GM19023 (cell line): ENCODE measurements around the gene DCAF11.

Experiments used
- ATAC-seq: cut with Tn5 transposase; IDR thresholded peaks from one replicate; pipeline ENCODE4 v1.9.1; 2021; ENCODE audit warnings: mild to moderate bottlenecking, moderate library complexity; ENCODE audit not compliant: unreplicated experiment

DCAF11 gene

DNA sequence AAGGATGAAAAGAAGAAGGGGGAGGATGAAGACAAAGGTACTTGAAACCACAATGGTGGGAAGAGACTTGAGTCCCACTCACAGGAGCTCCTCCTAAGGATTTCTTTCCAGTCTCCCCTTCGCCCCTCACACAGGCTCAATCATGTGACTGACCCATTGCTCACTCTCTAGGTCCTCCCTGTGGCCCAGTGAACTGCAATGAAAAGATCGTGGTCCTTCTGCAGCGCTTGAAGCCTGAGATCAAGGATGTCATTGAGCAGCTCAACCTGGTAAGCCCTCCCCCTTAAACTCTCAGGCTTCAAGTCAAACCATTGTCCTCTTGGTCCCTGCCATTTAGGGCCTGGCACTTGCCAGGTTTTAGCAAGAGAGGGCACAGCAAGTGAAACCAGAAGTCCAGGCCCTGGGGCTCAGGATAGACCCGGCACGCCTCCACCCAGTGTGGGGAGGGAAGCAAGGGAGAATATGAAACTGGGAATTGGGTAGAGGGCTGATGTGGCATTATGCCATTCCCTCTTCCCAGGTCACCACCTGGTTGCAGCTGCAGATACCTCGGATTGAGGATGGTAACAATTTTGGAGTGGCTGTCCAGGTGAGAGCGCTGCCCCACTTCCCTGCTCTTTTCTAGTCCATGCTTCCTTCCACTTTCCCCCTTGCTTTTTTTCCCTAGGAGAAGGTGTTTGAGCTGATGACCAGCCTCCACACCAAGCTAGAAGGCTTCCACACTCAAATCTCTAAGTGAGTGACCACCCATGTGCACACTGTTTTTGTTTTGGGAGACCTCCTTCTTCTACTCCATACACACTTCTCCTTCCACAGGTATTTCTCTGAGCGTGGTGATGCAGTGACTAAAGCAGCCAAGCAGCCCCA is 23.2 kb downstream of the DCAF11 start:
- no peak for ATAC-seq

DNA sequence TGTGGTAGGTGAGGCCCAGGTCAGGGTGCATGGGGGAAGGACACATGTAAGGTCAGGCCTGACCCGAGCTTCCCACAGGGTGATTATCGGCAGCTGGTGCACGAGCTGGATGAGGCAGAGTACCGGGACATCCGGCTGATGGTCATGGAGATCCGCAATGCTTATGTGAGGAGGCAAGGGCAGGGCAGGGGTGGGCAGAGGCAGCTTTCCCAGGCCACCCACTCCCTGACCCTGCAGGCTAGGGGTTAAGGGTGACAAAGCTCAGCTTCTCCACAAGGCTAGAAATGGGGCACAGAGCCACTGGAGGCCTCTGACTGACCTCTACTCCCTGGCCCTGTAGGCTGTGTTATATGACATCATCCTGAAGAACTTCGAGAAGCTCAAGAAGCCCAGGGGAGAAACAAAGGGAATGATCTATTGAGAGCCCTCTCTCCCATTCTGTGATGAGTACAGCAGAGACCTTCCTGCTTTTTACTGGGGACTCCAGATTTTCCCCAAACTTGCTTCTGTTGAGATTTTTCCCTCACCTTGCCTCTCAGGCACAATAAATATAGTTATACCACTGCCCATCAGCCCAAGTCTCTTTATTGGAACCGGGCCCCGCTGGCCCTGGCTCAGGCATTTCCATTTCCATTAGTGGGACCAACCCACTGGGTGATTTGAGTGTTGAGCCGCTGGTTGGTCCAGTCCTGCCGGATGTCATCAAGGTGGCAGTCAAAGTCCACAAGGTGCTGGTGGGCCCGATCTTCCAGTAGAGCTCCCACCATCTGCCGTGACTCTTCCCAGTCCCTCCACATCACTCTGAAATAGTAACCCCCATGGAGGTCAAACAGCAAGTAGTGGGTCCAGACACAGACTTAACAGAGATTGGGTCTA is 24.1 kb downstream of the DCAF11 start:
- no peak for ATAC-seq

DNA sequence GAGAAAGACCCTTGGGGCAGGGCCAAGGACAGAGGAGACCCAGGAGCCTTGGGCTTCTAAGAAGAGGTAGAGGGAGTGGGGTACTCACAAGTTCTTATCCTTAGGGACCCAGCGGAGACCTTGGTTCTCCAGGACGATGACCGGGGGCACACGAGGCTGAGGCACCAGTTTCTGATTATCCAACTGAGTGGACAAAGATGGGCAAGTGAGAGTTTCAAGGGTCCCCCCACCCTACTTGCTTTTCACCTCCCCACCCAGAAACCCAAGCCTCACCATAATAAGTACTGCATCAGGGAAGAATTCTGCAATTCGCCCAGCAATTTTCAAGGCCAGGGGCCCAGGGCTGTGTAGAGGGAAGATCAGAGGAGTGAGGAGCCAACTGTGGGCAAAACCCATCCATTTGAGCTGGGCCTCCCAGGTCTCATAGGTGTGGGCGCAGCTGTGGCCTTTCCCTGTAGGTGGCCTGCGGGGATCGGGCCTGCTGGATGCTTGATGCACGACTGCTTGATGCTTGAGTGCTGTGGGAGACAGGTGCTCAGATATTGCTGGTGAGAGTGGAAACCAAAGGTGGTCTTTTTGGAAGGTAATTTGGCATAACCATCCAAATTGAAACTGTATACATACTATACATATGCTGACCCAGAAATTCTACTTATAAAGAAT is 24.8 kb downstream of the DCAF11 start:
- no peak for ATAC-seq

DNA sequence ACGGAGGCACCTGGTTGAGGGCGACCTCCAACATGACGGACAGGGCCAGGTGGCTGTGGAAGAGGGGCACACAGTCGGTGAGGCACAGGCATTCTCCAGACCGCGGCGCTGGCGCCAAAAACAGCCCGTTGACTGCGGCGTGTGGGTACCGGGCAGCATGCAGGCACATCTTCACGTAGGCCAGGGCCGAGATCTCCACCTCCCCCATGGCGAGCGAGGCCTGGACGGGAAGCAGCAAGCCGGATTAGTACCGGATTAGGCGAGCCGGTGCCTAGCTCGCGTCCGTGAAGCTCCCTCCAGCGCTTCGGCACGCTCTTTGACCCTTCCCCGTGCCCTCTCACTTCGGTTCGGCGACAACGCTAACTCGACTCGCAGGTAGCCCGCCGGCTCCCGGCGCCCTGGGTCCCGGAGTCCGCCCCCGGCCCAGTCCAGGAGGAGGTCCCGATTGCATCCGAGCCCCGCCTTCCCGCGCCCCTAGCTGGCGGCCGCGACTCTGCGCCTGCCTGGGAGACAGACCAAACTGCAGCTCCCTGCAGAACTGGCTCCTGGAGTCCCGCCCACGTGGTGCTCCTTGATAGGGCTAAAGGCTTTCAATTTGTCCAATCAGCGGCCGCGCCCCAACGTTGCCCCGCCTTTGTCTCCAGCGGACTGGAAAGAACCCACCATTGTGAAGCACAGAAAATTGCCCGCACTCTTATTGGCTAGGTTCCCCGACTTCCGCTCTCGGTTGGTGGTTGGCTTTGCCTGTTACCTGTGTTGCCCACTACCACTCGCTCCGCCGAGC is 26.7 kb downstream of the DCAF11 start, which contains the start of gene EMC9:
Gene EMC9, minus strand, starts transcription at position 495 of the 784 bp plus-strand sequence. Its CDS starts 287 bp downstream, at position 208.
- peak; percentile 89 for ATAC-seq

DNA sequence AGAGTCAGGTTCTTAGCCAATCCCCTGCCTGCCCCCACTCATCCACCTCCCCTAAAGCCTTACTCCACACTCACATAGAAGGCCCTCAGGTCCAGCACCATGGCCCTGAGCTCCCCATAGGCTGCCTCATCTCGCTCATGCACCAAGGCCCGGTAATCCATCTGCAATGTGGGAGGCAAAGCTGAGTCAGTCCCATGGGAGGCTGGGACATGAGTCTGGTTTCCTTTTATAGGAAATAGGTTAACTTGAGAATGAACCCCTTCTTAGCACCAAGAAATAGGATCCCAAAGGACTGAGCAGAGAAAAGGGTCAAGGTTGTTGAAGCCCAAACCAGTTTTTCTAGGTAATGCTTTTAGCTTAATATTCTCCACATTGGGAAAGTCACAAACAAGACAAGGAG is 28.9 kb downstream of the DCAF11 start:
- ATAC-seq: no peak

DNA sequence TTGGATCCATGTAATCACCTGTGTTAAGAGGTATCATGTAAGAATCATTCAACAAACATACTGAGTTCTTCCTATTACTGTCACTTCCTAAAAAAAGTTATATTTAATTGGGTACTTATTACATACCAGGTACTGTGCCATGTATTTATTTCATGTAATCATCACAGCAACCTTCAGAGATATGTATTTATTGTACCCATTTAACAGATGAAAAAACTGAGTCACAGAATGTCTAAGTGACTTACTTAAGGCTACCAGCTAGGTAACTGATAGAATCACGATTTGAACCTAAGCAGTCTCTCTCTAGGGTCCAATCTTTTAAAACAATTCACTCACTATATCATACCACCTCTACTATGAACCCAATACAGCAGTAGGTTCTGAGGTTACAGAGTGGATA is 29.9 kb downstream of the DCAF11 start:
- no peak for ATAC-seq

DNA sequence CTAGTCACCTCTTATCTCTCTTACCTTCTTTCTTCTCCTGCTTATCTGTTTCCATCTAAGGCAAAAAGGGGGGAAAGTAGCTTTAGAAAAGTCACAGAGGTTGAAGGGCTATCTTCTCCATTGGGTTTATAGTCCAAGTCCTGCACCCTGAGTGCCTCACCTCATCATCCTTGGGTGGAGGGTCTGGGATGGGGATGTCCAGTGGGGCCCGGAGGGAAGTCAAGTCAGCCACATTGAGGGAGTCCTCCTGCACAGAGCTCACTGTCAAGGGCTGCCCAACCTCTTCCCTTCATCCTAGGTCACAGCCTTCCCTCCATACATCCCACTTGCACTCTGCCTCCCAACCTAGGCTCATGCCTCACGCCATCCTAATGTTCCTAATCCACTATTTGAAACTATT is 30.6 kb downstream of the DCAF11 start:
- no peak for ATAC-seq

DNA sequence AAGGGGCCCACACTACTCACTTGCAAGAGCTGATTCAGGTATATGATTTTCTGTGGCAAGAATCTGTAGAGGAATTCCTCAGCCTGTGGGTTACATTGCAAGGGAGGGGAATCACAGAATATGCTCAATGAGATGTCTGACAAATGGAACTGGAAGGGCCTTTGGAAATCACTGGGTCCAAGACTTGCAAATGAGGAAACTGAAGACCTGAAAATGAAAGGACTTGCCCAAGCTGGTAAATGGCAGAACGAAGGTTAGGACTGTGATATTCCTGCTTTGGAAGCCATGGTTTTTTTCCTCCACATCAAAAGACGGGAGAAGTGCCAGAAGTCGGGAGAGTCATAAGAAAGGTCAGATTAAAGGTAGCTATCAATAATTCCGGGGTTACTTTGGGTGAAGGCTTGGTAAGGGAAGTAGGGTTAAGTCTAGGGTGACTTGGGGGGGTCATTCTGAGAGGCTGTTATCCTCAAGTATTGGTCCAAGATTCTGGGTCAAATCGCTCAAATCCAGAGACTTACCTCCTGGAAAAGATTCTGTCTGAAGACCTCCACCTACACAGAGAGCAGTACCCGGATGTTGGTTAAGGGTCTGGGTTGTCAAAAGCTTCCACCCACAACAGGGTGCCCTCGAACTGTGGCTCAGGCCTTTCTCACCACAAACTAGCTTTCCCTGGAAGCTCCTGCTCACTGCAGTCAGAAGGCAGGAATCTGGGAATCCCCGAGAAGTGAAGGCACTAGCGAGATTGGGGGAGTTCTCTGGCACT is 31.3 kb downstream of the DCAF11 start:
- ATAC-seq: no peak

DNA sequence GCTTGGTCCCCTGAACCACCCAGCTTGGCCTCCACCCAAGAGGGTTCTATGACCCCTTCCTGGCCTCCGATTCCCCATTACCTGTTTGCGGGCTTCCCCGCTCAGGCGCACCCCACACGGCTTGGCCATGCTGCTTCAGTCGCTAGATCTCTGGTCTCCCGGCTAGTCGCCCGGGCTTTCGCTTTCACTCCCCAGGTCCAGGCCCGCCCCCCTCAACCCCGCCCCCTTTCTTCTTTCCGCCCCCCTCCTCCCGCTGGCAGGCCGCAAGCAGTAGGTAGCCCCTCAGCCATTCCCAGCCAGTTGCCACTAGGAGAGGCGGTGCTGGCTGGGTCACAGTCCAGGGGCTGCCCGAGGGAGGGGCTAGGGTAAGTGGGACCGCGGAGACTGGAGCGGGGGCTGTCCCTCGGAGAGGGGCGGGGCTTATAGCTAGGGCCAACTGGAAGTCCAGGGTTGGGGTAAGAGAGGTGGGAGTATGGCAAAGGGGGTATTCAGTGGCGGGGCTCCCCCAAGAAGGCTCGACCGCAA is 31.9 kb downstream of the DCAF11 start, which contains the start of gene PSME2:
Gene PSME2, minus strand, starts transcription at position 158 of the 525 bp plus-strand sequence. Its CDS starts 29 bp downstream, at position 129.
- peak; percentile 69 for ATAC-seq

DNA sequence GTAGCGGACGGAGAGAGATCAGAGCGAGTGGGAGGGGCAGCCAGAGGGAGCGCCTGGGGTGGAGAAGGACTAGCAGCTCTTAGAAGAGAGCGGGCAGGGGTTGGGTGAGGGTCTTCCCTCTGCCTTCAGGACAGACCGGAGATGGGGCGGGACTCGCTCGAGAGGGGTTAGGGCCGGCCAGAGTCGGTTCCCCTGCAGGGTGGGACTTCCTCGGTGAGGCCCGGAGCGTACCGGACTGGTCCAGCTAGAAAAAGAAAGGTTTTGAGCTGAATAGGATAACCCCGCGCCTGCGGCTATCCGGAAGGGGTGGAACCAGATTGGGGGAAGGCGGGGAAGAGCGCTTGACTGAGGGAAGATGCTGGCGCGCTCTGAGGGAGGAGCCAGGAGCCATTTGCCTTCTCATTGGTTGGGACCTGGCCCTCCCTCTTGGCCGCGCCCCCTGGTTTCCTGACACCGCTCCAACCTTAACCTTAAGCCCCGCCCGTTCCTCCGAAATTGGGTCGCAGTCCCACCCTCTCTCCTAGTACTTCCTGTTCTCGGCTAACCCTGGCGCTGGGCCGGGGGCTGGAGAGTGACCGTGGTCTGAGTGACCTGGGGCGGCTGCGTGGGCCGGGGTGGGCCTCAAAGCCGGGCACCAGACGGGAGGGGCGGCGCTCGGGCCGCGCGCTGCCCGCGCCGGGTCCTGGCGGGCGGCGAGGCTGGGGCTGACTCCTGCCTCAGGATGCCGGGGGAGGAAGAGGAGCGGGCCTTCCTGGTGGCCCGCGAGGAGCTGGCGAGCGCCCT is 32.6 kb downstream of the DCAF11 start, which contains the start of gene RNF31:
Gene RNF31, plus strand, starts transcription at position 521 of the 783 bp plus-strand sequence. Its CDS starts 201 bp downstream, at position 722.
- peak; percentile 87 for ATAC-seq

DNA sequence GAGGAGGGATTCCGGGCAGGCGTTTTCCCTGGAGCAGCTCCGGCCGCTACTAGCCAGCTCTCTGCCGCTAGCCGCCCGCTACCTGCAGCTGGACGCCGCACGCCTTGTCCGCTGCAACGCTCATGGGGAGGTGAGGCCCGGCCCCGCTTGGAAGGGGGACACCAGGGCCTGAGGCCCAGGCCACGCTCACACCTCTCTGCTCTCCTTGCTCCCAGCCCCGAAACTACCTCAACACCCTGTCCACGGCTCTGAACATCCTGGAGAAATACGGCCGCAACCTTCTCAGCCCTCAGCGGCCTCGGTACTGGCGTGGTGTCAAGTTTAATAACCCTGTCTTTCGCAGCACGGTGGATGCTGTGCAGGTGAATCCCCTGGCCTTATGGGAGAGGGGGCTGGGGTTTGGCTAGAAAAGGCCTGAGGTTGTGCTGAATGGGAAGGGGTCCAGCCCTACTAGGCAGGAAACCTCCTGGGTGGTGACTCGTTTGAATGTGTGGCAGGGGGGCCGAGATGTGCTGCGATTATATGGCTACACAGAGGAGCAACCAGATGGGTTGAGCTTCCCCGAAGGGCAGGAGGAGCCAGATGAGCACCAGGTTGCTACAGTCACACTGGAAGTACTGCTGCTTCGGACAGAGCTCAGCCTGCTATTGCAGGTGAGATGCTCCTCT is 33.3 kb downstream of the DCAF11 start:
- no peak for ATAC-seq

DNA sequence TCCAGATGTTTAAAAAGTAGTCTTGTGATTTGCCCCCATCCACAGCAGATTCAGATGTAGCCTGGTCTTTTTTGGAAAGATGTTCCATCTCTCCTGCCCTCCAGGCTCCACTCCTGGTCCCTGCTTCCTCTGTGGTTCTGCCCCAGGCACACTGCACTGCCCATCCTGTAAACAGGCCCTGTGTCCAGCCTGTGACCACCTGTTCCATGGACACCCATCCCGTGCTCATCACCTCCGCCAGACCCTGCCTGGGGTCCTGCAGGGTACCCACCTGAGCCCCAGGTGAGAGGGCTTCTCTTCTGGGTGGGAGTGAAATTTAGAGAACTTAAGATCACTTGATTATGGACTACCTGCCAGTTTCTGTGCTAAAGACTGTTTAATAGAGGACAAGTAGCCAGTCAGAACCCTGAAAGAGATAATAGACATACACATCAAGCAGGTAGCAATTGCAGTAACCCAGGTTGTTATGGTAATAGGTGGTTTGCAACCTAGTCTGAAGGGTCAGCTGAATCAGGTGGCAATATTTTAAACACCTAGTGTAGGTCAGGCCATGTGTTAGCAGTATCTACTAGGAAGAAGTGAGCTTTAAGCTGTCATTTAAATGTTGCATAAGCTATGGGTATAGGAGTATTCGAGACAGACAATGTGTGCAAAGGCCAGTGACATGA is 34.9 kb downstream of the DCAF11 start:
- no peak for ATAC-seq

DNA sequence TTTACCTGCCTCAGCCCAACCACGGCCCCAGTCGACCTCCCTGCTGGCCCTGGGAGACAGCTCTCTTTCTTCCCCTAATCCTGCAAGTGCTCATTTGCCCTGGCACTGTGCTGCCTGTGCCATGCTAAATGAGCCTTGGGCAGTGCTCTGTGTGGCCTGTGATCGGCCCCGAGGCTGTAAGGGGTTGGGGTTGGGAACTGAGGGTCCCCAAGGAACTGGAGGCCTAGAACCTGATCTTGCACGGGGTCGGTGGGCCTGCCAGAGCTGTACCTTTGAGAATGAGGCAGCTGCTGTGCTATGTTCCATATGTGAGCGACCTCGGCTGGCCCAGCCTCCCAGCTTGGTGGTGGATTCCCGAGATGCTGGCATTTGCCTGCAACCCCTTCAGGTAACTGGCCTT is 35.5 kb downstream of the DCAF11 start:
- ATAC-seq: no peak

DNA sequence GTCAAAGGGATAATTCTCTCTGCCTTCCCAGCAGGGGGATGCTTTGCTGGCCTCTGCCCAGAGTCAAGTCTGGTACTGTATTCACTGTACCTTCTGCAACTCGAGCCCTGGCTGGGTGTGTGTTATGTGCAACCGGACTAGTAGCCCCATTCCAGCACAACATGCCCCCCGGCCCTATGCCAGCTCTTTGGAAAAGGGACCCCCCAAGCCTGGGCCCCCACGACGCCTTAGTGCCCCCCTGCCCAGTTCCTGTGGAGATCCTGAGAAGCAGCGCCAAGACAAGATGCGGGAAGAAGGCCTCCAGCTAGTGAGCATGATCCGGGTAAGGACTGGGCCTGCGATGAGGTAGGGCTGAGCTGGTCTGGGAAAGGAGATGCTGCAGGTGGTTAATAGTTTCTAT is 36.0 kb downstream of the DCAF11 start:
- ATAC-seq: no peak

DNA sequence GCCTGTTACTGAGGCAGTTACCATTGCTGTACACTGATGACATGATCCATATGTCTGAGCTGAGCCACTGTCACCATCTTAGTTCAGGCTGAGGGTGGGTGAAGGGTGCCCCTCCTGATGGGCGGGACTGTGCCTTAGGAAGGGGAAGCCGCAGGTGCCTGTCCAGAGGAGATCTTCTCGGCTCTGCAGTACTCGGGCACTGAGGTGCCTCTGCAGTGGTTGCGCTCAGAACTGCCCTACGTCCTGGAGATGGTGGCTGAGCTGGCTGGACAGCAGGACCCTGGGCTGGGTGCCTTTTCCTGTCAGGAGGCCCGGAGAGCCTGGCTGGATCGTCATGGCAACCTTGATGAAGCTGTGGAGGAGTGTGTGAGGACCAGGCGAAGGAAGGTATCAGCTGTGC is 36.4 kb downstream of the DCAF11 start:
- no peak for ATAC-seq

DNA sequence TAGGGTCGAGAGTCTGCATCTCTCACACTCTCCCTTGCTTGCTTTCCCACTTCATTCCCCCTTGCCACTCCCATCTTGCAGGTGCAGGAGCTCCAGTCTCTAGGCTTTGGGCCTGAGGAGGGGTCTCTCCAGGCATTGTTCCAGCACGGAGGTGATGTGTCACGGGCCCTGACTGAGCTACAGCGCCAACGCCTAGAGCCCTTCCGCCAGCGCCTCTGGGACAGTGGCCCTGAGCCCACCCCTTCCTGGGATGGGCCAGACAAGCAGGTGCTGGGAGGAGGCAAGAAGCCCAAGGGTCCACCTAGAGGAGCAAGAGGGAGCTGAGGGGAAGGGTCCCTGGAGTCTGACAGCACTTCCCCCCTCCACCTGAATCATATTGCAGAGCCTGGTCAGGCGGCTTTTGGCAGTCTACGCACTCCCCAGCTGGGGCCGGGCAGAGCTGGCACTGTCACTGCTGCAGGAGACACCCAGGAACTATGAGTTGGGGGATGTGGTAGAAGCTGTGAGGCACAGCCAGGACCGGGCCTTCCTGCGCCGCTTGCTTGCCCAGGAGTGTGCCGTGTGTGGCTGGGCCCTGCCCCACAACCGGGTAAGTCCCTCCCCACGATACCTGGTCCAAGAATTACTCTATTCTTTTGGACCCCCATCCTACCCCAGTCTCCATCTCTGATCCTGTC is 37.0 kb downstream of the DCAF11 start:
- no peak for ATAC-seq

DNA sequence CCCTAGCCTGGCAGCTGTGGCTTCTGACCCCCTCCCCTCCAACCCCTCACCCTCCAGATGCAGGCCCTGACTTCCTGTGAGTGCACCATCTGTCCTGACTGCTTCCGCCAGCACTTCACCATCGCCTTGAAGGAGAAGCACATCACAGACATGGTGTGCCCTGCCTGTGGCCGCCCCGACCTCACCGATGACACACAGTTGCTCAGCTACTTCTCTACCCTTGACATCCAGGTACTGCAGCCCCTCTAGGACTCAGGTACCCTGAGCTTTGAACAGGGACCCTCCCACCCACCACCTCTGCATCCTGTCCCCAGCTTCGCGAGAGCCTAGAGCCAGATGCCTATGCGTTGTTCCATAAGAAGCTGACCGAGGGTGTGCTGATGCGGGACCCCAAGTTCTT is 40.5 kb downstream of the DCAF11 start:
- no peak for ATAC-seq
